Stomach (tissue), 4 donors: Measurements from ENCODE around the gene CA5A.

ENCODE experiments used
- CTCF ChIP-seq, 7 experiments: fragments of 450-650 bp in 4 of 7; fragments of 200-600 bp in 3 of 7; sonication (generic) in 3 of 7; IDR thresholded peaks; one replicate each; pipeline ENCODE4 v1.5.1; 2016 to 2019; ENCODE audit warnings: antibody characterized with exemption in 7 of 7, control low read depth in 2 of 7, mild to moderate bottlenecking in 1 of 7
- EP300 ChIP-seq: sonication (generic); formaldehyde crosslinking; IDR thresholded peaks from one replicate; pipeline ENCODE4 v1.6.1; 2017; ENCODE audit warnings: antibody characterized with exemption
- POLR2A ChIP-seq, 4 donors: fragments of 450-650 bp; IDR thresholded peaks; one replicate each; pipeline ENCODE4 v1.6.1; 2016; ENCODE audit warnings: antibody characterized with exemption in 4 of 4, control low read depth in 2 of 4, mild to moderate bottlenecking in 1 of 4, moderate library complexity in 1 of 4
- POLR2AphosphoS5 ChIP-seq, 3 donors: sonication (generic); formaldehyde crosslinking; IDR thresholded peaks; one replicate each; pipeline ENCODE4 v1.6.1; 2016; ENCODE audit warnings: antibody characterized with exemption in 3 of 3

GRCh38 chr16:87927195-87927562 is 9.2 kb downstream of the CA5A start:
- TF ChIP-seq CTCF (IDR thresholded peaks at IDR 0.05) (no peak), POLR2AphosphoS5 (IDR thresholded peaks at IDR 0.05) (no peak), POLR2A (IDR thresholded peaks at IDR 0.05) (no peak), EP300 (no peak)
